Right lobe of liver (tissue), 6 donors: Measurements from ENCODE around the gene SOCS3. TPM values are rescaled to one million over a fixed set of nuclear protein-coding genes. Genes with fewer than 3 reads are reported as not detected.
A peak's percentile ranks its signal among the peaks of the same experiment; 100 is the strongest.
"Not testable (repeated sequence)": the region's sequence is repeated elsewhere in the genome, so short reads cannot be mapped to it uniquely, and the experiment has no call there.

ENCODE experiments used
- ATAC-seq, 4 donors: fragments of 200-7000 bp; cut with Tn5 transposase; one replicate each; pipeline ENCODE4 v1.9.1; 2020; ENCODE audit warnings: mild to moderate bottlenecking in 4 of 4, moderate library complexity in 4 of 4
- DNase-seq, 3 donors: peaks; one replicate each; pipeline ENCODE4 v3.0.0-alpha.2; 2020
- H3K27ac ChIP-seq, 3 donors: fragments of 200-600 bp; one replicate each; pipeline ENCODE4 v1.8.0; 2022
- H3K27me3 ChIP-seq, 2 donors: fragments of 200-600 bp; one replicate each; pipeline ENCODE4 v1.8.0; 2022
- H3K36me3 ChIP-seq, 4 donors: fragments of 200-600 bp; sonication (generic) in 1 of 4; one replicate each; pipeline versions ENCODE4 v1.5.1 to v1.8.0; 2017 to 2022; ENCODE audit warnings: control low read depth in 1 of 4
- H3K4me1 ChIP-seq, 4 donors: fragments of 200-600 bp; sonication (generic) in 1 of 4; one replicate each; pipeline versions ENCODE4 v1.5.1 to v1.8.0; 2017 to 2022; ENCODE audit warnings: control low read depth in 1 of 4
- H3K4me3 ChIP-seq, 3 donors: fragments of 200-600 bp; one replicate each; pipeline ENCODE4 v1.8.0; 2022
- H3K9me3 ChIP-seq, 4 donors: fragments of 200-600 bp; sonication (generic) in 1 of 4; one replicate each; pipeline versions ENCODE4 v1.5.1 to v1.8.0; 2017 to 2022; ENCODE audit warnings: control low read depth in 1 of 4
- CTCF ChIP-seq, 4 donors: fragments of 200-600 bp in 3 of 4; fragments of 450-650 bp in 1 of 4; IDR thresholded peaks; one replicate each; pipeline versions ENCODE4 v1.5.1 to v1.8.0; 2016 to 2022; ENCODE audit warnings: antibody characterized with exemption in 4 of 4, mild to moderate bottlenecking in 2 of 4
- POLR2A ChIP-seq: fragments of 450-650 bp; IDR thresholded peaks from one replicate; pipeline ENCODE4 v1.6.1; 2017; ENCODE audit warnings: antibody characterized with exemption, mild to moderate bottlenecking
- WGBS: methylation state at CpG from one replicate; pipeline ENCODE4 v1.1.6; 2018; ENCODE audit warnings: low coverage, low lambda C conversion rate; ENCODE audit not compliant: insufficient coverage; ENCODE audit errors: missing lambda C conversion rate; 5-methylcytosine and 5-hydroxymethylcytosine counted together
- intact Hi-C, 2 donors: fragments of 100-400 bp; cut with DNase I; formaldehyde crosslinking; loops; one replicate each; pipeline versions ENCODE4 v1.11.2 to v1.14.1; 2022
- total RNA-seq, 6 experiments: library from RNA; depleted of rRNA in 2 of 6; stranded (reverse); fragments of >200 nt in 2 of 6; fragmentation: NEBNext Ultra II Directional in 3 of 6; extraction: Animal tissue kit (Norgen Biotek cat#: 25700) in 3 of 6; gene quantifications; one replicate each; pipeline versions ENCODE4 v1.1.0 to v1.2.4, GENCODE V29; 2016 to 2023
- donor health status: DM: no; HTN: yes; CAD: no.
- donor health status: DM: no; HTN: no; CAD: no.
- donor health status: DM: no; HTN: no; CAD: no.
- donor health status: DM: no; HTN: yes; CAD: no.
- donor health status: DM: no; HTN: yes; CAD: no.

Gene SOCS3
- total RNA-seq, 6 experiments from 2014 or later: 1.2 to 87.3 (median 24.1) TPM

GRCh38 chr17:78316115-78316866 lies 43.6 kb downstream of the SOCS3 start:
- Histone ChIP-seq H3K27ac (peak overlapping the region in 2 of 3 donors; percentile 29 to 76), H3K27me3 (no peaks in the 10 kb centered on the region), H3K4me3 (no peak overlapping the region), H3K9me3 (no peaks in the 10 kb centered on the region), H3K4me1 (peaks cover 0 to 25% (median 13%) of the 10 kb centered on the region in 4 donors), H3K36me3 (no peaks in the 10 kb centered on the region)
- ATAC-seq (no peak), DNase-seq (no peak)
- 40% methylated on average over 2 of the region's 22 CpGs for WGBS
- TF ChIP-seq POLR2A (no peak), CTCF (IDR thresholded peaks at IDR 0.05) (no peak)
- intact Hi-C loops: no loop called here

- Histone ChIP-seq H3K27ac (peak overlapping the region; percentile 26 to 76 (median 29)), H3K4me1 (peaks cover 0 to 25% (median 13%) of the 10 kb centered on the region in 4 donors), H3K36me3 (no peaks in the 10 kb centered on the region), H3K4me3 (no peak overlapping the region), H3K9me3 (no peaks in the 10 kb centered on the region), H3K27me3 (no peaks in the 10 kb centered on the region)
- peak in 1 of 3 donors; percentile 76 for DNase-seq
- no peak for TF ChIP-seq CTCF (IDR thresholded peaks at IDR 0.05)
- TF ChIP-seq POLR2A: no peak
- intact Hi-C loops: no loop called here
- 42% methylated on average over 12 of the region's 12 CpGs for WGBS
- ATAC-seq: peak in 2 of 4 donors; percentile 1 to 50
Observed at GRCh38 chr17:78315355-78316114, 44.3 kb downstream of the SOCS3 start.

GRCh38 chr17:78314683-78315354 lies 45.1 kb downstream of the SOCS3 start:
- Histone ChIP-seq H3K4me3 (no peak overlapping the region), H3K9me3 (no peaks in the 10 kb centered on the region), H3K27ac (peak overlapping the region in 2 of 3 donors; percentile 26 to 76), H3K4me1 (peaks cover 0 to 25% (median 13%) of the 10 kb centered on the region in 4 donors), H3K27me3 (no peaks in the 10 kb centered on the region), H3K36me3 (no peaks in the 10 kb centered on the region)
- ATAC-seq (no peak), DNase-seq (no peak)
- 61% methylated on average over 5 of the region's 12 CpGs for WGBS
- intact Hi-C loops: no loop called here
- TF ChIP-seq CTCF (IDR thresholded peaks at IDR 0.05) (no peak), POLR2A (no peak)

GRCh38 chr17:78313735-78314648 lies 45.9 kb downstream of the SOCS3 start:
- no peaks in the 10 kb centered on the region for H3K36me3 ChIP-seq
- intact Hi-C loops: no loop called here
- no peaks in the 10 kb centered on the region for H3K9me3 ChIP-seq
- H3K27me3 ChIP-seq: no peaks in the 10 kb centered on the region
- peaks cover 0 to 25% (median 13%) of the 10 kb centered on the region in 4 donors for H3K4me1 ChIP-seq
- peak overlapping the region; percentile 44 to 56 (median 50) for H3K4me3 ChIP-seq
- H3K27ac ChIP-seq: peak overlapping the region in 2 of 3 donors; percentile 56 to 76
- peak; percentile 78 for TF ChIP-seq POLR2A
- TF ChIP-seq CTCF (IDR thresholded peaks at IDR 0.05): no peak
- WGBS: 13% methylated on average over 8 of the region's 80 CpGs
- ATAC-seq: peak; percentile 79 to 91 (median 89)
- peak; percentile 82 to 93 (median 87) for DNase-seq

GRCh38 chr17:78309659-78310255 lies 50.1 kb downstream of the SOCS3 start:
- H3K36me3 ChIP-seq, DNase-seq, H3K27me3 ChIP-seq, ATAC-seq, H3K27ac ChIP-seq, intact Hi-C loops, H3K4me3 ChIP-seq, H3K9me3 ChIP-seq: not testable (repeated sequence)
- WGBS: 92% methylated on average over 12 of the region's 12 CpGs
- peaks cover 0 to 14% (median 0%) of the 10 kb centered on the region in 4 donors for H3K4me1 ChIP-seq
